Psoas muscle (tissue), 8 donors: ENCODE data around the gene FAM53B. TPM values are rescaled to one million over a fixed set of nuclear protein-coding genes. Genes with fewer than 3 reads are reported as not detected.

Experiments used
- ATAC-seq, 4 donors: fragments of 200-7000 bp; cut with Tn5 transposase; one replicate each; pipeline ENCODE4 v1.9.1; 2020; ENCODE audit warnings: moderate library complexity in 3 of 4, mild to moderate bottlenecking in 2 of 4
- DNase-seq, 2 donors: peaks; one replicate each; pipeline ENCODE4 v3.0.0-alpha.2; 2020
- H3K27ac ChIP-seq: fragments of 200-600 bp; one replicate; pipeline ENCODE4 v1.8.0; 2022
- H3K27me3 ChIP-seq, 3 donors: fragments of 200-600 bp in 1 of 3; one replicate each; pipeline versions ENCODE4 v1.6.1 to v1.8.0; 2013 to 2022; ENCODE audit warnings: low read length in 2 of 3, mild to moderate bottlenecking in 2 of 3, moderate library complexity in 1 of 3; ENCODE audit not compliant: insufficient read depth in 3 of 3
- H3K36me3 ChIP-seq, 2 donors: fragments of 200-600 bp in 1 of 2; one replicate each; pipeline versions ENCODE4 v1.6.1 to v1.8.0; 2013 to 2022; ENCODE audit warnings: low read depth in 1 of 2, mild to moderate bottlenecking in 1 of 2, moderate library complexity in 1 of 2; ENCODE audit not compliant: insufficient read depth in 1 of 2
- H3K4me1 ChIP-seq: fragments of 200-600 bp; one replicate; pipeline ENCODE4 v1.8.0; 2022
- H3K4me3 ChIP-seq: fragments of 200-600 bp; one replicate; pipeline ENCODE4 v1.8.0; 2022; ENCODE audit warnings: mild to moderate bottlenecking
- H3K9me3 ChIP-seq: fragments of 200-600 bp; one replicate; pipeline ENCODE4 v1.8.0; 2022
- CTCF ChIP-seq: fragments of 200-600 bp; IDR thresholded peaks from one replicate; pipeline ENCODE4 v1.8.0; 2022; ENCODE audit warnings: antibody characterized with exemption
- WGBS, 3 donors: extraction: QIAGEN DNeasy Blood & Tissue Kit; methylation state at CpG; one replicate each; pipeline versions ENCODE4 v1.1.6 to v1.1.7; 2013; 5-methylcytosine and 5-hydroxymethylcytosine counted together
- intact Hi-C, 2 donors: fragments of 100-400 bp; cut with DNase I; formaldehyde crosslinking; loops; one replicate each; pipeline versions ENCODE4 v1.11.0 to v1.14.2; 2022
- polyA plus RNA-seq, 3 donors: library from polyadenylated mRNA; stranded (reverse); fragments of 200-250 nt; gene quantifications; one replicate each; pipeline ENCODE4 v1.2.3, GENCODE V29; 2013
- total RNA-seq, 4 donors: library from RNA; stranded (reverse); fragmentation: NEBNext Ultra II Directional in 2 of 4; extraction: Animal tissue kit (Norgen Biotek cat#: 25700) in 2 of 4; gene quantifications; one replicate each; pipeline versions ENCODE4 v1.2.1 to v1.2.4, GENCODE V29; 2021 to 2023
- donor health status: healthy with polysubstance abuse.
- donor health status: DM: no; HTN: no; CAD: no; lungs with moderate emphysema.
- donor health status: Bipolar disorder and iron deficiency.
- donor health status: healthy.
- donor health status: DM: yes; HTN: yes; CAD: no.
- donor health status: DM: no; HTN: no; CAD: no.
- donor health status: DM: no; HTN: no; CAD: no.
- donor health status: DM: yes; HTN: yes; CAD: no.

Gene FAM53B
- total and polyA plus RNA-seq, 7 donors: 31.0 to 178 (median 49.5) TPM

- DNase-seq (no peak), ATAC-seq (no peak)
- intact Hi-C loops: loop anchor here in 1 of 2 donors (10.0 kb wide), 1 partner anchor 47 kb away; no protein-coding TSS in a partner anchor
- no peak for TF ChIP-seq CTCF
- no peak overlapping the region for H3K4me3 ChIP-seq
- no peaks in the 10 kb centered on the region for H3K27me3 ChIP-seq
- H3K27ac ChIP-seq: peak overlapping the region; percentile 95
- H3K4me1 ChIP-seq: peaks cover 90% of the 10 kb centered on the region
- H3K9me3 ChIP-seq: no peaks in the 10 kb centered on the region
- 85 to 89% (median 85%) methylated on average over 9 of the region's 9 CpGs for WGBS, 3 donors
- no peaks in the 10 kb centered on the region for H3K36me3 ChIP-seq
These were observed 12.6 kb downstream of the FAM53B start for GRCh38 chr10:124731551-124731950.

GRCh38 chr10:124730790-124731189 is 13.4 kb downstream of the FAM53B start:
- intact Hi-C loops: loop anchor here in 1 of 2 donors (10.0 kb wide), 1 partner anchor 46 kb away; no protein-coding TSS in a partner anchor
- ATAC-seq: no peak

GRCh38 chr10:124728830-124729661 is 15.1 kb downstream of the FAM53B start:
- ATAC-seq: peak; percentile 4 to 39 (median 20)
- Histone ChIP-seq H3K9me3 (no peaks in the 10 kb centered on the region), H3K27ac (peak overlapping the region; percentile 91), H3K4me3 (no peak overlapping the region), H3K4me1 (peaks cover 82% of the 10 kb centered on the region), H3K27me3 (no peaks in the 10 kb centered on the region), H3K36me3 (no peaks in the 10 kb centered on the region)
- DNase-seq: no peak
- 44 to 54% (median 44%) methylated on average over 8 of the region's 8 CpGs for WGBS, 3 donors
- TF ChIP-seq CTCF: no peak
- intact Hi-C loops: no loop called here

More at GRCh38 chr10:124730790-124731189, 13.4 kb downstream of the FAM53B start:
- DNase-seq: no peak
- H3K36me3 ChIP-seq: no peaks in the 10 kb centered on the region
- peaks cover 84% of the 10 kb centered on the region for H3K4me1 ChIP-seq
- WGBS, 3 donors: 78 to 81% (median 78%) methylated on average over 3 of the region's 3 CpGs
- peak overlapping the region; percentile 95 for H3K27ac ChIP-seq
- no peaks in the 10 kb centered on the region for H3K27me3 ChIP-seq
- no peak overlapping the region for H3K4me3 ChIP-seq
- TF ChIP-seq CTCF: no peak
- no peaks in the 10 kb centered on the region for H3K9me3 ChIP-seq

GRCh38 chr10:124728071-124728829 is 15.9 kb downstream of the FAM53B start:
- no peaks in the 10 kb centered on the region for H3K36me3 ChIP-seq
- peaks cover 82% of the 10 kb centered on the region for H3K4me1 ChIP-seq
- WGBS, 3 donors: 26 to 40% (median 29%) methylated on average over 14 of the region's 14 CpGs
- no peaks in the 10 kb centered on the region for H3K9me3 ChIP-seq
- H3K27ac ChIP-seq: peak overlapping the region; percentile 91
- TF ChIP-seq CTCF: no peak
- H3K27me3 ChIP-seq: no peaks in the 10 kb centered on the region
- DNase-seq: peak; percentile 47 to 82
- H3K4me3 ChIP-seq: no peak overlapping the region
- ATAC-seq: peak; percentile 76 to 82 (median 80)
- intact Hi-C loops: no loop called here
